Spleen (tissue), 11 donors: ENCODE results near the gene RPS6KC1. TPM values are rescaled to one million over a fixed set of nuclear protein-coding genes. Genes with fewer than 3 reads are reported as not detected.

Experiments used
- DNase-seq: peaks from one replicate; pipeline ENCODE4 v3.0.0-alpha.2; 2020
- H3K27ac ChIP-seq, 8 donors: fragments of 200-600 bp; sonication (generic) in 7 of 8; 1 replicate in 4 of 8; 2 replicates in 4 of 8; pipeline versions ENCODE4 v1.5.0 to v1.8.0; 2016 to 2021; ENCODE audit warnings: inconsistent platforms in 4 of 8, mild to moderate bottlenecking in 4 of 8, moderate library complexity in 1 of 8
- H3K27me3 ChIP-seq, 7 donors: fragments of 200-600 bp; sonication (generic) in 6 of 7; replicated peaks in 1 of 7; 1 replicate in 4 of 7; 2 replicates in 3 of 7; pipeline versions ENCODE4 v1.5.0 to v1.8.0; 2016 to 2021; ENCODE audit warnings: inconsistent platforms in 3 of 7, mild to moderate bottlenecking in 1 of 7
- H3K36me3 ChIP-seq, 6 donors: fragments of 200-600 bp; sonication (generic) in 5 of 6; 1 replicate in 4 of 6; 2 replicates in 2 of 6; pipeline versions ENCODE4 v1.5.0 to v1.8.0; 2016 to 2021; ENCODE audit warnings: inconsistent platforms in 2 of 6
- H3K4me1 ChIP-seq, 6 donors: fragments of 200-600 bp; sonication (generic) in 5 of 6; 1 replicate in 3 of 6; 2 replicates in 3 of 6; pipeline versions ENCODE4 v1.5.0 to v1.8.0; 2016 to 2021; ENCODE audit warnings: inconsistent platforms in 3 of 6
- H3K4me3 ChIP-seq, 8 donors: fragments of 200-600 bp; sonication (generic) in 7 of 8; 1 replicate in 4 of 8; 2 replicates in 4 of 8; pipeline versions ENCODE4 v1.5.0 to v1.8.0; 2016 to 2021; ENCODE audit warnings: inconsistent platforms in 4 of 8, mild to moderate bottlenecking in 4 of 8, moderate library complexity in 2 of 8
- H3K9me3 ChIP-seq, 8 donors: fragments of 200-600 bp; sonication (generic) in 7 of 8; 1 replicate in 4 of 8; 2 replicates in 4 of 8; pipeline versions ENCODE4 v1.5.0 to v1.8.0; 2016 to 2021; ENCODE audit warnings: inconsistent platforms in 4 of 8
- POLR2A ChIP-seq, 3 donors: fragments of 450-650 bp; IDR thresholded peaks; one replicate each; pipeline ENCODE4 v1.5.1; 2017; ENCODE audit warnings: antibody characterized with exemption in 3 of 3, mild to moderate bottlenecking in 1 of 3
- POLR2AphosphoS5 ChIP-seq, 3 donors: sonication (generic); formaldehyde crosslinking; IDR thresholded peaks; one replicate each; pipeline ENCODE4 v1.5.1; 2017; ENCODE audit warnings: antibody characterized with exemption in 3 of 3
- WGBS, 5 donors: extraction: QIAGEN DNeasy Blood & Tissue Kit in 3 of 5; methylation state at CpG; one replicate each; pipeline versions ENCODE4 v1.1.5 to v1.1.7; 2013 to 2018; 5-methylcytosine and 5-hydroxymethylcytosine counted together
- intact Hi-C: fragments of 100-400 bp; cut with DNase I; formaldehyde crosslinking; loops from one replicate; pipeline ENCODE4 v1.15.0; 2023; ENCODE audit warnings: low total_unique reads
- polyA plus RNA-seq, 3 donors: library from polyadenylated mRNA; stranded (reverse); fragments of 200-250 nt; gene quantifications; one replicate each; pipeline ENCODE4 v1.2.1, GENCODE V29; 2013
- total RNA-seq, 7 donors: library from RNA; depleted of rRNA in 3 of 7; stranded (reverse); fragments of >200 nt in 3 of 7; fragmentation: NEBNext Ultra II Directional in 4 of 7; extraction: Animal tissue kit (Norgen Biotek cat#: 25700) in 4 of 7; gene quantifications; one replicate each; pipeline versions ENCODE4 v1.1.0 to v1.2.1, GENCODE V29; 2016 to 2021
- TF ChIP-seq, protein P1 (sequence below), 11 experiments: fragments of 200-600 bp in 7 of 11; fragments of 450-650 bp in 4 of 11; sonication (generic) in 4 of 11; IDR thresholded peaks in 8 of 11; conservative IDR thresholded peaks in 3 of 11; 1 replicate in 7 of 11; 2 replicates in 4 of 11; pipeline versions ENCODE4 v1.4.0 to v1.8.0; 2016 to 2021; ENCODE audit warnings: antibody characterized with exemption in 11 of 11, inconsistent platforms in 4 of 11, mild to moderate bottlenecking in 1 of 11
- donor health status: healthy with polysubstance abuse.
- donor health status: DM: no; HTN: no; CAD: no; lungs with moderate emphysema.
- donor health status: DM: no; HTN: no; CAD: no.
- donor health status: Bipolar disorder and iron deficiency.
- donor health status: healthy.
- donor health status: DM: no; HTN: no; CAD: no.
- donor health status: DM: yes; HTN: yes; CAD: no.

RPS6KC1 gene
- total and polyA plus RNA-seq, 10 donors: 2.8 to 33.5 (median 22.9) TPM

DNA sequence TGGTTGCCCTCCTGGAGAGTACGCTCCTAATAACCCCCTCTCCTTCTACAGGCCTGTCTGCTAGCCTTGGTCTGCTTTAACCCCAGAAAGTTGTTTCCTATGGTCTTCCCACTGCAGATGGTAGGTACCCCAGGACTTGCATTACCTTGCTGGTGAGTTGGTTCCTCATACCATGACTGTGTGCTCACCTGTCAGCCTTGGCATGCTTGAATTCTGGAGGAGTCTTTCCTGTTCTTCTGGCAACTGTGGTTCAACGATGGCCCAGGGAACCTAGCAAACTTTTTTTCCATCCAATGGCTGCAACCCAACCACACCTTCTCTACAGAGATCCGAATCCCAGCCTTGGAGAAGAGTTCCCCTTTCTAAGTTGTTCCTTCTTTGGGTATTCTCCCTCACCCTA, 36.9 kb downstream of the RPS6KC1 start:
- DNase-seq: no peak
- H3K27ac ChIP-seq: no peak overlapping the region
- H3K27me3 ChIP-seq: no peaks in the 10 kb centered on the region
- H3K36me3 ChIP-seq: peaks cover 0 to 74% (median 9%) of the 10 kb centered on the region in 6 donors
- whole genome bisulfite sequencing, 5 donors: 88 to 97% (median 93%) methylated on average over 3 of the region's 3 CpGs
- intact Hi-C loops: no loop called here
- TF ChIP-seq POLR2A (IDR thresholded peaks at IDR 0.05): no peak
- TF ChIP-seq POLR2AphosphoS5 (IDR thresholded peaks at IDR 0.05): no peak
- H3K4me3 ChIP-seq: no peak overlapping the region
- H3K4me1 ChIP-seq: peaks cover 0 to 4% (median 0%) of the 10 kb centered on the region in 6 donors
- H3K9me3 ChIP-seq: no peaks in the 10 kb centered on the region

DNA sequence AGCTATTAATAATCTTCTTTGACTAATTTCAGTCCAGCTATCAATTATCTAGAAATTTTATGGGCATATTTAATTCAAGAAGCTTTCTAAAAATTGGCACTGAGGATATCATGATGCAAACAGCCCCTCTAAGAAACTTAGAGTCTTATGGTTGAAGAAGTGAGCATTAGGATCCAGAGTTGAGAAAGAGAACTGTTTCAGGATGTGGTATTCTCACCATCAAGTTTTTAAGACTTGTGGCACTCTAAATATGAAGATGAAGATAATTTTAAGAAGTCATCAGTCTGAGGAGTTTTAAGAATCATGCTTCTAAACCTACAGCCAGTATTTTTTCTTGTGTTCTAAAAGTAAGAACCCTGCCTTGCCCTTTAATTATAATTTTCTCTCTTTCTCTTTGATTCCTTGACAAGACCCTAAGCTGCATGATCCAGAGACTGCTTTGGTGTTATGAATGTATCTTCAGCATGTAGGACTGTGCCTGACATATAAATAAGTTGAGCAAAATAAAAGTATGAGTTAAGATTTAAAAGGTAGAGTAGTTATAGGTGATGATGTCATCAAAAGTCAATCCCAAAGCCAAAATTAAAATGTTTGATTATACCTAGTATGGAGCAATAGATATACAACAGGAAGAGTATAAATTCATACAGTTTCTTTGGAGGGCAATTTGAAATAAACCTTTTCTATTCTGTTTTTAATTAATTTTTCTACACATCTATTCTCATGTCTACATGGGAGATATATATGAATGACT, 39.1 kb downstream of the RPS6KC1 start:
- Histone ChIP-seq H3K4me3 (no peak overlapping the region), H3K36me3 (peaks cover 0 to 54% (median 7%) of the 10 kb centered on the region in 6 donors), H3K27ac (no peak overlapping the region), H3K4me1 (peaks cover 0 to 7% (median 0%) of the 10 kb centered on the region in 6 donors), H3K27me3 (no peaks in the 10 kb centered on the region), H3K9me3 (no peaks in the 10 kb centered on the region)
- intact Hi-C loops: no loop called here
- TF ChIP-seq, protein P1, sequence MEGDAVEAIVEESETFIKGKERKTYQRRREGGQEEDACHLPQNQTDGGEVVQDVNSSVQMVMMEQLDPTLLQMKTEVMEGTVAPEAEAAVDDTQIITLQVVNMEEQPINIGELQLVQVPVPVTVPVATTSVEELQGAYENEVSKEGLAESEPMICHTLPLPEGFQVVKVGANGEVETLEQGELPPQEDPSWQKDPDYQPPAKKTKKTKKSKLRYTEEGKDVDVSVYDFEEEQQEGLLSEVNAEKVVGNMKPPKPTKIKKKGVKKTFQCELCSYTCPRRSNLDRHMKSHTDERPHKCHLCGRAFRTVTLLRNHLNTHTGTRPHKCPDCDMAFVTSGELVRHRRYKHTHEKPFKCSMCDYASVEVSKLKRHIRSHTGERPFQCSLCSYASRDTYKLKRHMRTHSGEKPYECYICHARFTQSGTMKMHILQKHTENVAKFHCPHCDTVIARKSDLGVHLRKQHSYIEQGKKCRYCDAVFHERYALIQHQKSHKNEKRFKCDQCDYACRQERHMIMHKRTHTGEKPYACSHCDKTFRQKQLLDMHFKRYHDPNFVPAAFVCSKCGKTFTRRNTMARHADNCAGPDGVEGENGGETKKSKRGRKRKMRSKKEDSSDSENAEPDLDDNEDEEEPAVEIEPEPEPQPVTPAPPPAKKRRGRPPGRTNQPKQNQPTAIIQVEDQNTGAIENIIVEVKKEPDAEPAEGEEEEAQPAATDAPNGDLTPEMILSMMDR (IDR thresholded peaks at IDR 0.05 in 8 of 11, conservative IDR thresholded peaks at IDR 0.05 in 3 of 11): no peak
- TF ChIP-seq POLR2A (IDR thresholded peaks at IDR 0.05) (no peak), POLR2AphosphoS5 (IDR thresholded peaks at IDR 0.05) (no peak)
- DNase-seq: no peak

DNA sequence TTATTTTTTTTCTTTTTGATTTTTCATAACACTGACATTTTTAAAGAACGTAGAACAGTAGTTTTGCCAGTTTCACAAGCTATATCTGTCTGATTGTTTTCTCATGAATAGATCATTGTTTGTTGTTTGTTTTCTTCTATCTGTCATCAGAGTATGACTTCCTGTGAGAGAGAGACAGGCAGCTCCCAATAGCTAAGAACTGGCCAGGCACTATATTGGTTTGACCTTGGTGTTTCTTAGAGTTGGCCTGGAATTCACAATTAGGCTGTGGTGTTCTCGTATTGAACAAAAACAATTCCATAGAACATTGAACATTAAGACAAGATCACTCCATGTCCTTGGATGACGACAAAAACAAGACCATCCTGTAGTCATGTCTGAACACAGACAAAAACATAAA, 43.4 kb downstream of the RPS6KC1 start:
- no peak for TF ChIP-seq POLR2A (IDR thresholded peaks at IDR 0.05)
- TF ChIP-seq, protein P1 (IDR thresholded peaks at IDR 0.05 in 8 of 11, conservative IDR thresholded peaks at IDR 0.05 in 3 of 11): no peak
- no peak for TF ChIP-seq POLR2AphosphoS5 (IDR thresholded peaks at IDR 0.05)
- H3K4me1 ChIP-seq: peaks cover 0 to 5% (median 0%) of the 10 kb centered on the region in 6 donors
- intact Hi-C loops: no loop called here
- WGBS, 5 donors: 56 to 81% (median 77%) methylated on average over 3 of the region's 3 CpGs
- H3K36me3 ChIP-seq: peaks cover 0 to 46% (median 4%) of the 10 kb centered on the region in 6 donors
- H3K9me3 ChIP-seq: peaks cover 0 to 7% (median 0%) of the 10 kb centered on the region in 8 donors
- no peaks in the 10 kb centered on the region for H3K27me3 ChIP-seq
- no peak overlapping the region for H3K4me3 ChIP-seq
- peak overlapping the region in 5 of 8 donors; percentile 17 to 39 (median 32) for H3K27ac ChIP-seq
- DNase-seq: no peak

DNA sequence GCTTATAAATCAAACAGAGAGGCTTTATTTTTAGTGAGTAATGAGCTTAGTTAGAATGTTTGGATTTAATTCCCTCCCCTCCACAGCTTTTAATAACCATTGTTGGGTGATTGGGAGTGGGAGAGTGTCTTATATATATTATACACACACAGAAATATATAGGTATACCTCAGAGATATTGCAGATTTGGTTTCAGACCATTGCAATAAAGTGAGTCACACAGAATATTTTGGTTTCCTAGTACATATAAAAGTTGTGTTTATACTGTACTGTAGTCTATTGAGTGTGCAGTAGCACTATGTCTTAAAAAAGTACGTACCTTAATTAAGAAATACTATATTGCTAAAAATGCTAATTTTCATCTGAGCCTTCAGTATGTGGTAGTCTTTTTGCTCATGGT, 44.4 kb downstream of the RPS6KC1 start:
- Histone ChIP-seq H3K27ac (peak overlapping the region in 4 of 8 donors; percentile 1 to 38 (median 24)), H3K4me3 (no peak overlapping the region), H3K4me1 (peaks cover 0 to 5% (median 0%) of the 10 kb centered on the region in 6 donors), H3K36me3 (peaks cover 0 to 52% (median 4%) of the 10 kb centered on the region in 6 donors), H3K27me3 (no peaks in the 10 kb centered on the region), H3K9me3 (peaks cover 0 to 7% (median 0%) of the 10 kb centered on the region in 8 donors)
- intact Hi-C loops: no loop called here
- TF ChIP-seq POLR2AphosphoS5 (IDR thresholded peaks at IDR 0.05): no peak
- TF ChIP-seq, protein P1 (IDR thresholded peaks at IDR 0.05 in 8 of 11, conservative IDR thresholded peaks at IDR 0.05 in 3 of 11): no peak
- no peak for TF ChIP-seq POLR2A (IDR thresholded peaks at IDR 0.05)
- DNase-seq: no peak
- 97 to 100% (median 98%) methylated on average over 1 of the region's 1 CpG for WGBS, 5 donors
